ENCODE measurements around the gene TMPRSS3.

Gene TMPRSS3

GRCh38 chr21:42337276-42337675 is 58.6 kb downstream of the TMPRSS3 start:
- DNase-seq (ENCODE audit: low read depth, low spot score) = no peak

- peak; percentile 84 for DNase-seq (ENCODE audit: low read depth, low spot score)
Observed at GRCh38 chr21:42336054-42336453, 59.8 kb downstream of the TMPRSS3 start.

GRCh38 chr21:42332557-42333317 is 63.1 kb downstream of the TMPRSS3 start:
- DNase-seq (ENCODE audit: low read depth, low spot score) = no peak

- no peak for DNase-seq (ENCODE audit: low read depth, low spot score)
Observed at GRCh38 chr21:42331660-42332059, 64.2 kb downstream of the TMPRSS3 start.

- DNase-seq (ENCODE audit: low read depth, low spot score) = no peak
Observed at GRCh38 chr21:42330380-42331371, 65.2 kb downstream of the TMPRSS3 start.

- no peak for DNase-seq (ENCODE audit: low read depth, low spot score)
Observed at GRCh38 chr21:42324896-42325295, 71.0 kb downstream of the TMPRSS3 start.

All from iPS DF 19.7 (cell line).